Mononuclear cell (primary cell): ENCODE results near the gene MAP3K4. TPM values are rescaled to one million over a fixed set of nuclear protein-coding genes. Genes with fewer than 3 reads are reported as not detected.

Experiments used
- H3K27me3 ChIP-seq: 2 replicates; pipeline ENCODE4 v1.6.0; 2011; ENCODE audit warnings: low read length, control low read depth; ENCODE audit not compliant: insufficient read depth
- H3K4me1 ChIP-seq: 2 replicates; pipeline ENCODE4 v1.5.1; 2011; ENCODE audit warnings: mild to moderate bottlenecking, low read length, control low read depth; ENCODE audit not compliant: insufficient read depth
- H3K4me3 ChIP-seq: 2 replicates; pipeline ENCODE4 v1.5.1; 2011; ENCODE audit warnings: mild to moderate bottlenecking, low read length, moderate library complexity
- H3K9me3 ChIP-seq: 2 replicates; pipeline ENCODE4 v1.5.1; 2011; ENCODE audit warnings: low read depth, mild to moderate bottlenecking, control low read depth, low read length
- total RNA-seq: library from RNA; depleted of rRNA; stranded (reverse); fragments of >200 nt; gene quantifications from one replicate; pipeline ENCODE4 v1.2.3, GENCODE V29; 2012

MAP3K4 gene
- total RNA-seq, 1 donor = 37.6 TPM

- Histone ChIP-seq H3K9me3 (peaks cover 4% of the 10 kb centered on the region), H3K4me1 (peaks cover 5% of the 10 kb centered on the region), H3K27me3 (peaks cover 9% of the 10 kb centered on the region), H3K4me3 (no peak overlapping the region)
These were observed 4.7 kb upstream of the MAP3K4 start for GRCh38 chr6:160986851-160987250.

- Histone ChIP-seq H3K9me3 (peaks cover 4% of the 10 kb centered on the region), H3K4me3 (no peak overlapping the region), H3K4me1 (peaks cover 8% of the 10 kb centered on the region)
These were observed 4.3 kb upstream of the MAP3K4 start for GRCh38 chr6:160987265-160987664.

GRCh38 chr6:160990847-160991405, 643 bp upstream of the MAP3K4 start:
- H3K9me3 ChIP-seq = peaks cover 4% of the 10 kb centered on the region
- H3K27me3 ChIP-seq = peaks cover 9% of the 10 kb centered on the region
- H3K4me3 ChIP-seq = peak overlapping the region; percentile 79
- H3K4me1 ChIP-seq = peaks cover 23% of the 10 kb centered on the region

More at GRCh38 chr6:160987265-160987664, 4.3 kb upstream of the MAP3K4 start:
- peaks cover 9% of the 10 kb centered on the region for H3K27me3 ChIP-seq

GRCh38 chr6:160992061-160992979, 751 bp downstream of the MAP3K4 start:
- H3K27me3 ChIP-seq = peaks cover 9% of the 10 kb centered on the region
- peaks cover 28% of the 10 kb centered on the region for H3K4me1 ChIP-seq
- H3K4me3 ChIP-seq = peak overlapping the region; percentile 79
- peaks cover 1% of the 10 kb centered on the region for H3K9me3 ChIP-seq

GRCh38 chr6:160992980-160993314, 1.4 kb downstream of the MAP3K4 start:
- Histone ChIP-seq H3K27me3 (peaks cover 9% of the 10 kb centered on the region), H3K9me3 (no peaks in the 10 kb centered on the region), H3K4me1 (peaks cover 28% of the 10 kb centered on the region), H3K4me3 (no peak overlapping the region)

- Histone ChIP-seq H3K27me3 (peaks cover 3% of the 10 kb centered on the region), H3K9me3 (no peaks in the 10 kb centered on the region), H3K4me1 (peaks cover 28% of the 10 kb centered on the region), H3K4me3 (no peak overlapping the region)
These were observed 3.7 kb downstream of the MAP3K4 start for GRCh38 chr6:160995271-160995670.

- Histone ChIP-seq H3K9me3 (no peaks in the 10 kb centered on the region), H3K27me3 (no peaks in the 10 kb centered on the region), H3K4me3 (no peak overlapping the region), H3K4me1 (peaks cover 24% of the 10 kb centered on the region)
These were observed 4.6 kb downstream of the MAP3K4 start for GRCh38 chr6:160996131-160996601.

GRCh38 chr6:160998217-160998616, 6.6 kb downstream of the MAP3K4 start:
- Histone ChIP-seq H3K4me1 (peaks cover 13% of the 10 kb centered on the region), H3K9me3 (no peaks in the 10 kb centered on the region), H3K4me3 (no peak overlapping the region), H3K27me3 (no peaks in the 10 kb centered on the region)

GRCh38 chr6:160998766-160999165, 7.2 kb downstream of the MAP3K4 start:
- no peak overlapping the region for H3K4me3 ChIP-seq

GRCh38 chr6:160999516-160999915, 7.9 kb downstream of the MAP3K4 start:
- Histone ChIP-seq H3K27me3 (no peaks in the 10 kb centered on the region), H3K4me1 (peaks cover 10% of the 10 kb centered on the region), H3K4me3 (no peak overlapping the region), H3K9me3 (no peaks in the 10 kb centered on the region)

More at GRCh38 chr6:160998766-160999165, 7.2 kb downstream of the MAP3K4 start:
- Histone ChIP-seq H3K9me3 (no peaks in the 10 kb centered on the region), H3K4me1 (peaks cover 13% of the 10 kb centered on the region), H3K27me3 (no peaks in the 10 kb centered on the region)

- Histone ChIP-seq H3K4me3 (no peak overlapping the region), H3K9me3 (no peaks in the 10 kb centered on the region), H3K4me1 (peaks cover 8% of the 10 kb centered on the region), H3K27me3 (no peaks in the 10 kb centered on the region)
These were observed 9.1 kb downstream of the MAP3K4 start for GRCh38 chr6:161000632-161001031.

- Histone ChIP-seq H3K4me1 (peaks cover 3% of the 10 kb centered on the region), H3K27me3 (no peaks in the 10 kb centered on the region), H3K4me3 (no peak overlapping the region), H3K9me3 (no peaks in the 10 kb centered on the region)
These were observed 9.9 kb downstream of the MAP3K4 start for GRCh38 chr6:161001421-161001820.

- no peaks in the 10 kb centered on the region for H3K27me3 ChIP-seq
- H3K4me3 ChIP-seq = no peak overlapping the region
- H3K4me1 ChIP-seq = no peaks in the 10 kb centered on the region
- no peaks in the 10 kb centered on the region for H3K9me3 ChIP-seq
These were observed 11.8 kb downstream of the MAP3K4 start for GRCh38 chr6:161003336-161003735.

GRCh38 chr6:161008245-161008644, 16.7 kb downstream of the MAP3K4 start:
- H3K4me3 ChIP-seq = no peak overlapping the region
- no peaks in the 10 kb centered on the region for H3K27me3 ChIP-seq
- no peaks in the 10 kb centered on the region for H3K9me3 ChIP-seq
- H3K4me1 ChIP-seq = no peaks in the 10 kb centered on the region

- H3K27me3 ChIP-seq = no peaks in the 10 kb centered on the region
- H3K9me3 ChIP-seq = no peaks in the 10 kb centered on the region
- H3K4me1 ChIP-seq = no peaks in the 10 kb centered on the region
- H3K4me3 ChIP-seq = no peak overlapping the region
These were observed 18.4 kb downstream of the MAP3K4 start for GRCh38 chr6:161009991-161010390.
